Stomach smooth muscle (tissue), 2 donors: ENCODE measurements around the gene FAM184B.

Source experiments
- H3K27ac ChIP-seq: one replicate; pipeline ENCODE4 v1.7.0; 2013; ENCODE audit warnings: mild to moderate bottlenecking, low read length, inconsistent platforms
- H3K27me3 ChIP-seq, 2 donors: one replicate each; pipeline ENCODE4 v1.7.0; 2013; ENCODE audit warnings: low read length in 2 of 2; ENCODE audit not compliant: insufficient read depth in 2 of 2, control insufficient read depth in 1 of 2
- H3K36me3 ChIP-seq, 2 donors: one replicate each; pipeline ENCODE4 v1.7.0; 2013; ENCODE audit warnings: low read length in 2 of 2; ENCODE audit not compliant: control insufficient read depth in 2 of 2, insufficient read depth in 2 of 2
- H3K4me1 ChIP-seq: one replicate; pipeline ENCODE4 v1.7.0; 2013; ENCODE audit warnings: low read length; ENCODE audit not compliant: control insufficient read depth, insufficient read depth
- H3K4me3 ChIP-seq, 2 donors: one replicate each; pipeline ENCODE4 v1.7.0; 2013; ENCODE audit warnings: low read length in 2 of 2
- H3K9ac ChIP-seq, 2 donors: one replicate each; pipeline ENCODE4 v1.7.0; 2013; ENCODE audit warnings: low read length in 2 of 2, mild to moderate bottlenecking in 1 of 2
- H3K9me3 ChIP-seq, 2 donors: one replicate each; pipeline ENCODE4 v1.7.0; 2013; ENCODE audit warnings: low read length in 2 of 2; ENCODE audit not compliant: control insufficient read depth in 2 of 2
- donor health status: healthy.
- donor health status: Pancreatic carcinoma.

Gene FAM184B

DNA sequence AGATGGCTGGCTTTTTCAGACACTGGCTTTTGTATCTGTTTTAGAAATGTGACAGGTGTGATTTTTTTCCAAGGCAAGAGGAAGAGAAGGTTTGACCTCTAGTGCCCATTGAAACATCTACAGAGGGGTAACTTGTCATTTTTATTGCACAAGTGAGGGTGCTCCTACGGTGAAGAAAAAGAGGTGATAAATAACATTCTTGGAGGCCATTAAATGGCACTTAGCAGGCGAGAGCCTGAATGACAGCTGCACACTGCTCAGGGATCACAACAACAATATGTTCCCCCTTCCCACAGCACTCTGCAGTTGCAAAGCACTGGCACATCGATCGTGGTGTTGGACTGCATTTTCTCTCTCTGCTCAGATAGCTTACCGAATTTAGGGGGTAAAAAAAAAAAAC is 22.9 kb downstream of the FAM184B start:
- no peaks in the 10 kb centered on the region for H3K4me1 ChIP-seq
- no peak overlapping the region for H3K4me3 ChIP-seq
- no peaks in the 10 kb centered on the region for H3K27me3 ChIP-seq
- H3K9ac ChIP-seq = no peak overlapping the region
- H3K9me3 ChIP-seq = no peaks in the 10 kb centered on the region
- no peaks in the 10 kb centered on the region for H3K36me3 ChIP-seq
- H3K27ac ChIP-seq = no peak overlapping the region

DNA sequence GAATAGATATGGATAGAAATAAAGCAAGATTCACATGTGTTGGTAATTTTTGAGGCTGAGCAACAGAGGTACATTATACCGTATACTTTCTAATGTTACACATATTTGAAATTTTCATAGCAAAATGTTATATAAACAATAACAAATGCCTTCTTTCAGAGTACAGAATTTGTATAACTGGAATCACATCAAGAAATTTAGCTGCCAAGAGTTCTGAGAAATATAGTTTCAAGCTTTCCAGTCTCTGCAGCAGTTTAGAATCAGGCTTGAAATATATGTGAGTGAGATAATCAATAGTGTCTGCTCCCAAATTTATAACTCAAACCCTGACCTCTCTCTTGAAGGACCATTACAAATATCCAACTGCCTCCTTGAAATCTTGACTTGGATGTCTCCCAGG is 23.8 kb downstream of the FAM184B start:
- no peaks in the 10 kb centered on the region for H3K27me3 ChIP-seq
- no peaks in the 10 kb centered on the region for H3K9me3 ChIP-seq
- no peak overlapping the region for H3K4me3 ChIP-seq
- no peak overlapping the region for H3K27ac ChIP-seq
- H3K9ac ChIP-seq = no peak overlapping the region
- no peaks in the 10 kb centered on the region for H3K36me3 ChIP-seq
- no peaks in the 10 kb centered on the region for H3K4me1 ChIP-seq

DNA sequence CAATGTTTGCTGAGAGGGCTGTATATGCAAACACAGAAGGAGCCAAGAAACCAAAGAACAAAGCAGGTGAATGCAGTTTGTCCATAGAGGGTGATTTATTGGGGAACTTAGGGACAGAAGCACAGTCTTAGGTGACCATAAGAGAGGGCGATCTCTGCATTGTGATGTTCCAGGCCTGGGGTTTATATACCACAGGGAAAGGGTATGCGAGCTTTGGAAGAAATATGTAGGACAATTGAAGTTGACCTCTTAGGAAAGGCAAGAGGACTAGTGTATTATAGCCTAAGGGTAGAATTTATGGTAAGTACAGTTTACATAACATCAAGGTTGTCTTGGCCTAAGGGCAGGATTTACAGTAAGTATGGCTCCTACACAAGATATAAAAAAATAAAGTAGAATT is 27.8 kb downstream of the FAM184B start:
- Histone ChIP-seq H3K36me3 (no peaks in the 10 kb centered on the region), H3K27me3 (no peaks in the 10 kb centered on the region), H3K9me3 (no peaks in the 10 kb centered on the region), H3K27ac (no peak overlapping the region), H3K9ac (no peak overlapping the region), H3K4me3 (no peak overlapping the region), H3K4me1 (no peaks in the 10 kb centered on the region)

DNA sequence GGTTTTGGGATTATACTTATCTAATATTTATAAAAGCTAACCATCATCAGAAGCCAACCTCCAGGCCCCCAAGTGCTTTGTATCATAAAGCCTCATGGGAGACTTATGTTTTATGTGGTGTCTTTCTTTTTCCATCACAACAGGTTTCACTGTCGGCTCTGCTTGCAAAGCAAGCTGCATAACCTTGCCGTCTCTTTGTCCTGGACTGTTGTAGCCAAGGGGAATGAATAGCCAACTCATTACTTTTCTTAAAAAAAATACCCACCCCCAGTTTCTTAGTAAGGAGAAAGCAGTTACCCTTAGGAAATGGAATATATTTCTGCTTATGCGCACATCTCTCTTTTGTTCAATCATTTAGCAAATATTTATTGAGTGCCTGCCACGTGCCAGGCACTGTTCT is 40.7 kb downstream of the FAM184B start:
- Histone ChIP-seq H3K9ac (no peak overlapping the region), H3K4me3 (no peak overlapping the region), H3K9me3 (no peaks in the 10 kb centered on the region), H3K27ac (no peak overlapping the region), H3K27me3 (no peaks in the 10 kb centered on the region), H3K36me3 (no peaks in the 10 kb centered on the region), H3K4me1 (no peaks in the 10 kb centered on the region)

DNA sequence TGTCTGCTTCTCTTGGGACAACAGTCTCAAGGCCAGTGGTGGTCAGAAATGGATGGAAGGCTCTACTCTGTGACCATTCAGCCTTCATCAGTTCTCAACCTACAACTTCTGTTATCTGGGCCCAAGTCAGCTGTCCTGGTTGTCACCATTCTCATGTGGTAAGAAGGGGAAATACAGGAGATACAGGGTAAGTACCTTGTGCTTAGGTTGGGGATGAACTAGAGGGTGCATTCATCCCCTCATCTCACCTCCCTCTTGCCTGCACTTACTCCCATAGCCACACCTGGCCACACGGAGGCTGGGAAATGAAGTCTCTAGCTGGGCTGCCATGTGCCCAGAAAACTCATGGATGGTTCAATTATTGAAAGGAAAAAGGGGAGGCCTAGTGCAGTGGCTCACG is 44.9 kb downstream of the FAM184B start:
- H3K27me3 ChIP-seq = no peaks in the 10 kb centered on the region
- H3K4me1 ChIP-seq = no peaks in the 10 kb centered on the region
- no peak overlapping the region for H3K9ac ChIP-seq
- no peaks in the 10 kb centered on the region for H3K9me3 ChIP-seq
- no peak overlapping the region for H3K27ac ChIP-seq
- no peak overlapping the region for H3K4me3 ChIP-seq
- H3K36me3 ChIP-seq = no peaks in the 10 kb centered on the region

DNA sequence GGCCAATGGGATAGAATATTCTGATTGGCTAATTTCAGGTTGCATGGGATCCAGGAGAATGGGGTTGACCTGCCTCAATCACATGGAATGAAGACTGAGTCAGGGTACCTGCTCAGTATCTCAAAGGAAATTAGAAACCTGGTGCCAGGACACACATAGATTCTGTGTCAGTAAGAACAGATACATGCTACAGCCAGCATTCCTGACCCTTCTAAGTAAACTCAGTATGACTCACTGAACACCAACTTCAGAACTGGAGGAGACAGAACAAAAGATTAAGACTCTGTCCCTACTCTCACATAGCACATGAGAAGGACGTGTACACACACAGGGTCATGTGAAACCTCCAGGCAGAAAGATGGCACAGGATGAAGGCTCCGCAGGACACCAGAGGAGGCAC is 54.5 kb downstream of the FAM184B start:
- no peak overlapping the region for H3K9ac ChIP-seq
- H3K36me3 ChIP-seq = no peaks in the 10 kb centered on the region
- H3K4me1 ChIP-seq = no peaks in the 10 kb centered on the region
- H3K27ac ChIP-seq = no peak overlapping the region
- H3K4me3 ChIP-seq = no peak overlapping the region
- no peaks in the 10 kb centered on the region for H3K27me3 ChIP-seq
- peaks cover 0 to 4% of the 10 kb centered on the region in 2 donors for H3K9me3 ChIP-seq

DNA sequence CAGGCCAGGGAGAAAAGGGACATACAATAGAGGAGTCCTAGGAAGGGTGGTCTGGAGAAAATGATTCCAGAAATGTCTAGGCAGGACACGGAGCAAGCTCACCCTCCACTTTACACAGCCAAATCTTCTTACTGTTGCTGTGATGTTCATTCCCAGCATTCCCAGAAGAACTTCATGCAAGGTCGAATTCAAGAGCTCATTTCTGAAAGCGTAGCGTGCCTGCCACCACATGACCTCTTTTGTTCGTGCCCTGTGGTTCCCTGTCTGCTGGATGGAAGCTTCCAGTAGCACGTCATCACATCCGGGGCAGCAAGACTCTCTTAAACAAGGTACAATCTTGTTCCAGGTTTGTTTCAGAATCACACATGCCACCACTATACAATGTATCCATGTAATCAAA is 57.8 kb downstream of the FAM184B start:
- H3K27me3 ChIP-seq = no peaks in the 10 kb centered on the region

DNA sequence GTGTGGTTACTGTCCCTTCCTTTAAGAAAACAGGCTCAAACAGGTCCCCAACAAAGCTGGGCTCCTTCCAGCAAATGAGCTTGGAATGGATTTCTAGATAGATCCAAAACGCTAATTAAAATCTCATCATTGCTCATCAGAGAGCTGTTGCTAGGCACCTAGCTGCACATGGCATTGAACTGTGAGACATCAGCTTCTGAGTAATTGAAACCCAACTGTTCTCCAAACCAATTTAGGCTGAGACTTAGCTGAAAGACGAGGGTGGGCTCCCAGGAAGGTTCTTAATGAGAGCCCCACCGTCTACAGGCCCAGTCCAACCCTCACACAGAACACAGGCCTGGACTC is 59.1 kb downstream of the FAM184B start:
- H3K27ac ChIP-seq = no peak overlapping the region

More for the DNA sequence above, 57.8 kb downstream of the FAM184B start:
- no peak overlapping the region for H3K4me3 ChIP-seq
- H3K9ac ChIP-seq = no peak overlapping the region
- H3K36me3 ChIP-seq = no peaks in the 10 kb centered on the region
- no peaks in the 10 kb centered on the region for H3K4me1 ChIP-seq
- H3K27ac ChIP-seq = no peak overlapping the region
- H3K9me3 ChIP-seq = peaks cover 0 to 4% of the 10 kb centered on the region in 2 donors

DNA sequence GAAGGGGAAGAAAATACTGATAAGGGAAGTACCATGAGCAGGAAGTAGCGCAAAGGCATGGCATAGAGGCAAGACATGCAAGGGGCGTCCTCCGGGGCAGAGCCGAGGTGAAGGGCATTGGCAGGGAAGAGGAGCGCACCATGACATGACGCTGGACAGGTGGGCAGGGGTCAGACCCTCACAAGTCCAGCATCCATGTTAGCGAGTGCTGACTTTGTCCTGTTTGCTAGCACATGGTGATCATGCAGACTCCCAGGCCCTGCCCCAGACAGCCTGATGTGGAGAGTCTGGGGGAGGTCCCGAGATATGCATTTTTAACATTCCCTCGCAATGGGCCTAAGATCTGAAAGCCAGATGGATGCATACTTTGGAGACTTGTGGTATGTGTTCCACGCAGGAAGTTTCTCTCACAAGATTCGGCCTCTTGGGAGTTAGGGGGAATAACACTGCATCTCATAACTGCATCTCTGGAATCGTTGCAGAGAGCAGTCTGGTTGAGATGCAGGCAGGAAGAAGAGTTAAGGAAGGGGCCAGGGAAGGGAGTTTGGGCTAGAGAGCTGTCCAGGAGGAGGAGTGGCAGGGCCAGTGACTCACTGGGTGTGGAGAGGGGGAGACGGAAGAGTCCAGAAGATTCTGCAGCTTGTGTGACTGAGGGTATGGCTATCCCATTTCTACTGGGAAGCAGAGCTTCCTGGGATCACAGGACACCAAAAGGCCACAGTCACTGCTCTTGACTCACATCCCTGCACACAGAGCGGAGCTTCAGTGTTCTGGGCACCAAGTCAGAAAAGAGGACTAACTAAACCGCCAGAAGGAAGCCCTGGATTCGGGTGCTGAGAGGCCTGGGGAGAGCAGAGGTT is 59.7 kb downstream of the FAM184B start:
- Histone ChIP-seq H3K36me3 (no peaks in the 10 kb centered on the region), H3K4me1 (no peaks in the 10 kb centered on the region), H3K27me3 (peaks cover 0 to 2% of the 10 kb centered on the region in 2 donors), H3K27ac (no peak overlapping the region), H3K9me3 (peaks cover 0 to 1% of the 10 kb centered on the region in 2 donors), H3K4me3 (no peak overlapping the region), H3K9ac (no peak overlapping the region)

More for the DNA sequence above, 59.1 kb downstream of the FAM184B start:
- Histone ChIP-seq H3K9me3 (peaks cover 0 to 4% of the 10 kb centered on the region in 2 donors), H3K36me3 (no peaks in the 10 kb centered on the region), H3K9ac (no peak overlapping the region), H3K27me3 (peaks cover 0 to 2% of the 10 kb centered on the region in 2 donors), H3K4me1 (no peaks in the 10 kb centered on the region), H3K4me3 (no peak overlapping the region)

DNA sequence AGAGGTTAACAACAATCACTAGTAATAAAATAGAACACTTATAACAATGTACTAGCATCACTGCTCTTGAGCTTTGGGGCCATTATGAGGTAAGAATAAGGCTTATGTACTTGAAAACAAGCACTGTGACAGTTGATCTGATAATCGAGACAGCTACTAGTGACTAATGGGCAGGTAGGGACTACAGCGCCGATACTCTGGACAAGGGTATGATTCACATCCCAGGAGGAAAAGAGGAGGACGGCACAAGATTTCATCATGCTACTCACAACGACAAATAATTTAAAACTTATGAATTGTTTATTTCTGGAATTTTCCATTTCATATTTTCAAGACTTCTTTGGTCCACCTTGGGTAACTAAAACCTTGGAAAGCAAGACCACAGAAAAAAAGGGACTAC is 62.3 kb downstream of the FAM184B start:
- no peak overlapping the region for H3K27ac ChIP-seq
- H3K9ac ChIP-seq = no peak overlapping the region
- H3K4me1 ChIP-seq = no peaks in the 10 kb centered on the region
- no peak overlapping the region for H3K4me3 ChIP-seq
- H3K36me3 ChIP-seq = no peaks in the 10 kb centered on the region
- H3K9me3 ChIP-seq = no peaks in the 10 kb centered on the region
- H3K27me3 ChIP-seq = peaks cover 0 to 2% of the 10 kb centered on the region in 2 donors

DNA sequence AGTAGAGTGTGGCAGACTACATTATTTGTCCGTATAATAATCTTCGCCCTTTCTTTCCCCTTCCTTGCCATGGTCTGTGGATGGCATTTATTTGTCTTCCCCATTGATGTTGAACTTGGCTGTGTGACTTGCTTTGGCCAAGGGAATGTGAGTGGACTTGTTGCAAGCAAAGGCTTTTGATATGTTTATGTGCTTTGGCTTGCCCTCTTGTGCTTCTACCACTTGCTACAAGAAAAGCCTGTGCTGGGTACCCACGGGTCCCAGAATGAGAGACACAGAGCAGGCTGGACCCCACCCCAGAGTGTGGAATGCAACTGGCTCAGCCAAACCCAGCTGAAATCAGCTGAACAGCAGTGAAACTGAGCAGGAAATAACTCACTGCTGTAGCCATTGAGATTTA is 63.0 kb downstream of the FAM184B start:
- Histone ChIP-seq H3K4me1 (no peaks in the 10 kb centered on the region), H3K27me3 (peaks cover 0 to 2% of the 10 kb centered on the region in 2 donors), H3K9ac (no peak overlapping the region), H3K9me3 (no peaks in the 10 kb centered on the region), H3K27ac (no peak overlapping the region), H3K36me3 (no peaks in the 10 kb centered on the region), H3K4me3 (no peak overlapping the region)
